ENCODE data around the gene MRPS2. TPM values are rescaled to one million over a fixed set of nuclear protein-coding genes. Genes with fewer than 3 reads are reported as not detected.
A peak's percentile ranks its signal among the peaks of the same experiment; 100 is the strongest.

The MRPS2 gene
- total RNA-seq, 2 donors from 2014 or later, result 55.6 to 55.9 TPM

DNA sequence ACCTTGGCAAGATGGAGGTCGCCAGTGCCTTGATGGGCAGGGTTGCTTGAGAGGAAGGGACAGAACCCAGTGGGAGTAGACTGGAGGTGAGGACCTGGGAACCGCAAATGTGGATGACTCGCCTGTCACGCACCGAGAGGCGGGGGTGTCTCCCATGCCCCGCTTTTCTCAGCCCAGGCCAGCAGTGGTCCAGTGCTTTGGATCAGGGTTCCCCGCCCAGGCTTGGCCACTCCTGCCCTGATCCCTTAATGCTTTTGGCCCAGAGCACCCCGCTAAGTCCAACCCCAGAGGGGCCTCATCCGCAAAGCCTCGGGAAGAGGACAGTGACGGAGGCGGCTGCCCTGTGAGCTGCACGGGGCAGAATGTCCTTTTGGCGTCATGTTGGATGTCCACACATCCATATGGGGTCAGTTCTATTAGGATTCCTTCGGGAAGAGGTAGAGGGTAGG, 2.4 kb downstream of the MRPS2 start:
- no peaks in the 10 kb centered on the region for H3K9me3 ChIP-seq
- peaks cover 0 to 4% of the 10 kb centered on the region in 2 donors for H3K36me3 ChIP-seq
- TF ChIP-seq, protein P1, sequence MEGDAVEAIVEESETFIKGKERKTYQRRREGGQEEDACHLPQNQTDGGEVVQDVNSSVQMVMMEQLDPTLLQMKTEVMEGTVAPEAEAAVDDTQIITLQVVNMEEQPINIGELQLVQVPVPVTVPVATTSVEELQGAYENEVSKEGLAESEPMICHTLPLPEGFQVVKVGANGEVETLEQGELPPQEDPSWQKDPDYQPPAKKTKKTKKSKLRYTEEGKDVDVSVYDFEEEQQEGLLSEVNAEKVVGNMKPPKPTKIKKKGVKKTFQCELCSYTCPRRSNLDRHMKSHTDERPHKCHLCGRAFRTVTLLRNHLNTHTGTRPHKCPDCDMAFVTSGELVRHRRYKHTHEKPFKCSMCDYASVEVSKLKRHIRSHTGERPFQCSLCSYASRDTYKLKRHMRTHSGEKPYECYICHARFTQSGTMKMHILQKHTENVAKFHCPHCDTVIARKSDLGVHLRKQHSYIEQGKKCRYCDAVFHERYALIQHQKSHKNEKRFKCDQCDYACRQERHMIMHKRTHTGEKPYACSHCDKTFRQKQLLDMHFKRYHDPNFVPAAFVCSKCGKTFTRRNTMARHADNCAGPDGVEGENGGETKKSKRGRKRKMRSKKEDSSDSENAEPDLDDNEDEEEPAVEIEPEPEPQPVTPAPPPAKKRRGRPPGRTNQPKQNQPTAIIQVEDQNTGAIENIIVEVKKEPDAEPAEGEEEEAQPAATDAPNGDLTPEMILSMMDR (IDR thresholded peaks at IDR 0.05), result no peak
- TF ChIP-seq POLR2A (IDR thresholded peaks at IDR 0.05) (no peak), POLR2AphosphoS5 (IDR thresholded peaks at IDR 0.05) (no peak)
- no peak for DNase-seq (ENCODE audit: low spot score)
- no peaks in the 10 kb centered on the region for H3K27me3 ChIP-seq (replicated peaks; ENCODE audit: insufficient read depth)
- 89% methylated on average over 16 of the region's 16 CpGs for WGBS
- intact Hi-C loops (cut with DNase I), result no loop called here
- H3K4me1 ChIP-seq (replicated peaks), result peaks cover 7% of the 10 kb centered on the region
- no peak overlapping the region for H3K4me3 ChIP-seq
- H3K27ac ChIP-seq, result no peak overlapping the region

DNA sequence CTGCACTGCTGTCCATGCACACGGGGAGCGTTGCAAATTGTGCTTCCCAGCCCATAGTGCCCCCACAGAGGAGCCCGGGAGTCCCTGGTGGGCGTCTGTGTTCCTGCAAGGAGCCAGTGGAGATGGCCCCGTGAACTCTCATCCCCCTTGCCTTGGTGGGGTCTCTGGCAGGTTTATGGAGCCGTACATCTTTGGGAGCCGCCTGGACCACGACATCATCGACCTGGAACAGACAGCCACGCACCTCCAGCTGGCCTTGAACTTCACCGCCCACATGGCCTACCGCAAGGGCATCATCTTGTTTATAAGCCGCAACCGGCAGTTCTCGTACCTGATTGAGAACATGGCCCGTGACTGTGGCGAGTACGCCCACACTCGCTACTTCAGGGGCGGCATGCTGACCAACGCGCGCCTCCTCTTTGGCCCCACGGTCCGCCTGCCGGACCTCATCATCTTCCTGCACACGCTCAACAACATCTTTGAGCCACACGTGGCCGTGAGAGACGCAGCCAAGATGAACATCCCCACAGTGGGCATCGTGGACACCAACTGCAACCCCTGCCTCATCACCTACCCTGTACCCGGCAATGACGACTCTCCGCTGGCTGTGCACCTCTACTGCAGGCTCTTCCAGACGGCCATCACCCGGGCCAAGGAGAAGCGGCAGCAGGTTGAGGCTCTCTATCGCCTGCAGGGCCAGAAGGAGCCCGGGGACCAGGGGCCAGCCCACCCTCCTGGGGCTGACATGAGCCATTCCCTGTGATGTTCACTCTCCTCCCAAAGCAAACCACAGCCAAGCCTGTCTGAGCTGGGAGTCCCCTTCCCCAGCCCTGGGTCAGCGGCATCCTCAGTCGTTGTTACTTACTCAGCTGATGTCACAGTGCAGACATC, 3.1 kb downstream of the MRPS2 start:
- H3K27ac ChIP-seq, result no peak overlapping the region
- intact Hi-C loops (cut with DNase I), result no loop called here
- H3K36me3 ChIP-seq, result peaks cover 0 to 4% of the 10 kb centered on the region in 2 donors
- no peaks in the 10 kb centered on the region for H3K9me3 ChIP-seq
- TF ChIP-seq POLR2A (IDR thresholded peaks at IDR 0.05) (no peak), POLR2AphosphoS5 (IDR thresholded peaks at IDR 0.05) (no peak)
- TF ChIP-seq, protein P1 (IDR thresholded peaks at IDR 0.05), result no peak
- 87% methylated on average over 41 of the region's 41 CpGs for WGBS
- H3K4me1 ChIP-seq (replicated peaks), result peaks cover 7% of the 10 kb centered on the region
- DNase-seq (ENCODE audit: low spot score), result no peak
- H3K4me3 ChIP-seq, result no peak overlapping the region
- no peaks in the 10 kb centered on the region for H3K27me3 ChIP-seq (replicated peaks; ENCODE audit: insufficient read depth)

DNA sequence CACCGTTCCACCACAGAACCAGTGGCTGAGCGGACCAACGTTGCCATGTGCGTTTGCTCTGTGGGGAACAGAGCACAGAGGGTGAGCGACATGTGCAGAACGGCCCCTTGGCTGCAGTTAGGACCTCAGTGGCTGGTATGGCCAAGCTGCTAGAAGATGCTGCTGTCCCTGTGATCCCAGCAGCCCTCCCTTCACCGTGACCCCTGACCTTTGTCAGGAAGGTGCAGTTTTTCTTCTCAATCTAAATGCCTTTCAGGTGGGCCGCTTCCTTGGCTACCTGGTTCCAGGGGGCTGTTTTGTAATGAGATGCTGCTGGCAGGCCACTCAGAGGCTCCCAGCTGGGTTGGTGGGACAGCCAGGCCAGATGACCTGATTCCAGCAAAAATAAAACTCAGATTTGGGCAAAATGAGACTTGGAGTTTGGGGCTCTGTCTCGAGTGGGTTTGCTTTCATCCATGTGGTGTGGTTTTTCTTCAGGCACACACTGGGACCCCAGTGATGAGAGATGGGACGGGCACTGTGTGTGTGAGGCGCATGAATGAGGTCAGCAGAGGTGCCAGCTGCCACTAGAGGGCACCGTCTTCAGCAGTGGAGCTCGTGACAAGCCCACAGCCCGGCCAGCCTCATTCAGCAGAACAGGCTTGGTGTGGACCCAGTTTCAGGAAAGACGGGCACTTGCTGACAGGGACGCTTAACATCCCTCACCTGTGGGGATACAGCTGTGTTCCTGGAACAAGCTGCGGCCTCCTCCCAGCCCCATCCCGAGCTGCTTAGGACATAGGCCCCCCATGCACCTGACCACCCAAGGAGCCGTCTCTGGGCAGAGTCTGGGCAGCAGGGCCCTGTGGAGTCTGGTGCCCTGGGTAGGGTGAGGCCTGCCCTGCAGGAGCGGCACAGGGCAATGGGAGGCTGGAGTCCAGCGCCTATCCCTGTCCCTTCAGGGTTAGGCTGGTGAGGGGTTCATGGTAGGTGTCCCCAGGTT, 4.1 kb downstream of the MRPS2 start:
- H3K9me3 ChIP-seq, result no peaks in the 10 kb centered on the region
- H3K27me3 ChIP-seq (replicated peaks; ENCODE audit: insufficient read depth), result no peaks in the 10 kb centered on the region
- H3K27ac ChIP-seq, result no peak overlapping the region
- peaks cover 0 to 4% of the 10 kb centered on the region in 2 donors for H3K36me3 ChIP-seq
- intact Hi-C loops (cut with DNase I), result no loop called here
- peak; percentile 46 for DNase-seq (ENCODE audit: low spot score)
- TF ChIP-seq POLR2A (IDR thresholded peaks at IDR 0.05) (no peak), POLR2AphosphoS5 (IDR thresholded peaks at IDR 0.05) (peak; percentile 27)
- TF ChIP-seq, protein P1 (IDR thresholded peaks at IDR 0.05), result peak; percentile 34 to 59 (median 48)
- no peak overlapping the region for H3K4me3 ChIP-seq
- peaks cover 7% of the 10 kb centered on the region for H3K4me1 ChIP-seq (replicated peaks)
- WGBS, result 68% methylated on average over 21 of the region's 21 CpGs

DNA sequence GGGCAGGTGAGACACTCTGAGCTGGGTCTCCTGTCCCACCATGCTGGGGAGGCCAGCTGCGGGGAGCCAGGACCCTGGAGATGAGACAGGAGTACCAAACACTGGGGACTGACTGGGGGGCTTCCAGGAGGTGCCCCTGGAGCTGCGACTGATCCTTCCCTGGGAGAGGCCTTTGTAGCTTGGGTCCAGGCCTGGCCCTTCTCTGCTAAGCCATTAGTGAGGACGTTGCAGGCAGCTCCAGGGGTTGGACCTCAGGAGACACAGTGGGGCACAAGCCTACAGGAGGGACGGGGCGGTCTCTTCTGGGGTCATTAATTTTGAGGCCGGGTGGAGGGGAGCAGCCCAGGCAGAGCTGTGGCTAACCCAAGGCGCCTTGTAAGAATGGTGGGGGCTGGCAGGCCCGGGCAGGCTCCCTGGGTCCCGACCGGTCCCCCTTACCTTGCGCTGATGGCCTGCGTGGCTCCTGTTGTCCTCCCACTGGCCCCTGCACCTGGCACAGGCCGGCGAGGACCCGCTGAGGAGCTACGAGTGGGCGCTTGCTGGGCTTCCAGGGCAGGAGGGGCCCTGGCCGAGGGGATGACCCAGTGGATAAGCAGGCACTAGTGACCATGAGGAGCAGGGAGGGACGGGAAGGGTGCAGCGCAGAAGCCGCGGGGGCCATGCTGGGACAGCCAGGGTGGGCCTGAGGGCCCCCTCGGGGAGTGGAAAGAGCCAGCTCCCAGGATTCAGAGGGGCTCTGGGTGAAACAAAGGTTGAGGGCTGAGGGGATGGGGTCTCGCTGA, 5.1 kb downstream of the MRPS2 start:
- Histone ChIP-seq H3K36me3 (peaks cover 0 to 4% of the 10 kb centered on the region in 2 donors), H3K27me3 (replicated peaks; ENCODE audit: insufficient read depth) (no peaks in the 10 kb centered on the region), H3K27ac (no peak overlapping the region), H3K4me1 (replicated peaks) (peaks cover 7% of the 10 kb centered on the region), H3K4me3 (no peak overlapping the region), H3K9me3 (no peaks in the 10 kb centered on the region)
- no peak for TF ChIP-seq POLR2AphosphoS5 (IDR thresholded peaks at IDR 0.05)
- TF ChIP-seq, protein P1 (IDR thresholded peaks at IDR 0.05), result no peak
- no peak for TF ChIP-seq POLR2A (IDR thresholded peaks at IDR 0.05)
- WGBS, result 83% methylated on average over 22 of the region's 24 CpGs
- intact Hi-C loops (cut with DNase I), result no loop called here
- no peak for DNase-seq (ENCODE audit: low spot score)
